COR-L47 (cell line): ENCODE results near the gene SSBP2.

Experiments used
- DNase-seq: peaks from one replicate; lab custom pipeline; 2025; lab: John Stamatoyannopoulos, UW

Gene SSBP2

GRCh38 chr5:81766611-81767010 lies 15.7 kb upstream of the SSBP2 start:
- no peak for DNase-seq

GRCh38 chr5:81763294-81763928 lies 12.5 kb upstream of the SSBP2 start:
- DNase-seq, result no peak

GRCh38 chr5:81762853-81763252 lies 12.0 kb upstream of the SSBP2 start:
- DNase-seq, result no peak

GRCh38 chr5:81762401-81762800 lies 11.5 kb upstream of the SSBP2 start:
- DNase-seq, result no peak

GRCh38 chr5:81761970-81762369 lies 11.1 kb upstream of the SSBP2 start:
- no peak for DNase-seq

- no peak for DNase-seq
Observed at GRCh38 chr5:81761270-81761669, 10.4 kb upstream of the SSBP2 start.

GRCh38 chr5:81760521-81760920 lies 9.6 kb upstream of the SSBP2 start:
- DNase-seq, result no peak

GRCh38 chr5:81759632-81760005 lies 8.7 kb upstream of the SSBP2 start:
- no peak for DNase-seq

- no peak for DNase-seq
Observed at GRCh38 chr5:81757404-81757803, 6.5 kb upstream of the SSBP2 start.

GRCh38 chr5:81756016-81756415 lies 5.1 kb upstream of the SSBP2 start:
- no peak for DNase-seq

- DNase-seq, result no peak
Observed at GRCh38 chr5:81755320-81755719, 4.4 kb upstream of the SSBP2 start.

- no peak for DNase-seq
Observed at GRCh38 chr5:81754621-81755020, 3.7 kb upstream of the SSBP2 start.

- no peak for DNase-seq
Observed at GRCh38 chr5:81753429-81753828, 2.5 kb upstream of the SSBP2 start.

- DNase-seq, result no peak
Observed at GRCh38 chr5:81752644-81752963, 1.7 kb upstream of the SSBP2 start.

GRCh38 chr5:81751836-81752643 lies 1.1 kb upstream of the SSBP2 start:
- no peak for DNase-seq

GRCh38 chr5:81750308-81751008 lies 439 bp downstream of the SSBP2 start:
- DNase-seq, result peak; percentile 45

- DNase-seq, result no peak
Observed at GRCh38 chr5:81749561-81750307, 1.2 kb downstream of the SSBP2 start.

GRCh38 chr5:81749192-81749560 lies 1.7 kb downstream of the SSBP2 start:
- DNase-seq, result no peak

GRCh38 chr5:81748556-81748955 lies 2.3 kb downstream of the SSBP2 start:
- DNase-seq, result no peak

- no peak for DNase-seq
Observed at GRCh38 chr5:81747030-81747429, 3.9 kb downstream of the SSBP2 start.

GRCh38 chr5:81740758-81741157 lies 10.1 kb downstream of the SSBP2 start:
- no peak for DNase-seq

GRCh38 chr5:81739291-81739690 lies 11.6 kb downstream of the SSBP2 start:
- no peak for DNase-seq

GRCh38 chr5:81729276-81729675 lies 21.6 kb downstream of the SSBP2 start:
- DNase-seq, result no peak
